ENCODE data around the gene OR2T4. TPM values are rescaled to one million over a fixed set of nuclear protein-coding genes. Genes with fewer than 3 reads are reported as not detected.

The OR2T4 gene
- total RNA-seq, 1 experiment from 2014 or later, result not detected

DNA sequence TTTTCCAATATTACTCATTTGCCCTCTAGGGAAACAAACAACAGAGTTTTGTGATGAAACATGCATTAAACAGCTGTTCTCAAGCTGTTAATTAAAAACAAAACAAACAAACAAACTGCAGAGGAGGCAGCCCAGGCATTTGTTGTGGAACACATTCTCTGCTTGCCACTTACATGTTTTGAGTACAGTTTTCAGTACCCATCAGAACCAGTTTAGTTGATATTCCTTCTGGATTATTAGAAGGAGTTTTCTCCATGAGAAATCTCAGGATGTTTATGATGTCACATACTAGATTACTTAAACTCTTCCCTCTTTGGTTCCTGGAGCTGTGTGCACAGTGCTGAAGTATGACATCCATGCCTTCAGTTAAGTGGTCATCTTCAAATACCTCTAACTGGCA is 14.0 kb downstream of the OR2T4 start, which contains the start of gene OR2T6:
Gene OR2T6, plus strand, starts transcription at position 301 of the 400 bp plus-strand sequence. CDS start 11,863 bp downstream, outside the sequence.
- Mint-ChIP-seq H3K27me3 (ENCODE audit: low read depth) (peaks cover 7% of the 10 kb centered on the region), H3K36me3 (peaks cover 73% of the 10 kb centered on the region), H3K27ac (no peak within 1 kb of the TSS), H3K4me1 (no peaks in the 10 kb centered on the region), H3K4me3 (no peak within 1 kb of the TSS), H3K9me3 (peaks cover 82% of the 10 kb centered on the region)
- DNase-seq (ENCODE audit: low spot score) (no peak), ATAC-seq (no peak)
- CTCF ChIA-PET, result no interaction called here
- no peak for TF ChIP-seq RORB (CRISPR knock-in tag; IDR thresholded peaks at IDR 0.05)
- no peak for TF ChIP-seq FOXJ3 (CRISPR knock-in tag; IDR thresholded peaks at IDR 0.05; ENCODE audit: borderline replicate concordance)
- no peak for TF ChIP-seq CREB1 (CRISPR knock-in tag; IDR thresholded peaks at IDR 0.05)
- TF ChIP-seq JAZF1 (CRISPR knock-in tag; IDR thresholded peaks at IDR 0.05), result no peak
- TF ChIP-seq ZBTB21 (CRISPR knock-in tag; IDR thresholded peaks at IDR 0.05; ENCODE audit: borderline replicate concordance), result no peak
- TF ChIP-seq, protein P1, sequence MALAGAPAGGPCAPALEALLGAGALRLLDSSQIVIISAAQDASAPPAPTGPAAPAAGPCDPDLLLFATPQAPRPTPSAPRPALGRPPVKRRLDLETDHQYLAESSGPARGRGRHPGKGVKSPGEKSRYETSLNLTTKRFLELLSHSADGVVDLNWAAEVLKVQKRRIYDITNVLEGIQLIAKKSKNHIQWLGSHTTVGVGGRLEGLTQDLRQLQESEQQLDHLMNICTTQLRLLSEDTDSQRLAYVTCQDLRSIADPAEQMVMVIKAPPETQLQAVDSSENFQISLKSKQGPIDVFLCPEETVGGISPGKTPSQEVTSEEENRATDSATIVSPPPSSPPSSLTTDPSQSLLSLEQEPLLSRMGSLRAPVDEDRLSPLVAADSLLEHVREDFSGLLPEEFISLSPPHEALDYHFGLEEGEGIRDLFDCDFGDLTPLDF (CRISPR knock-in tag; IDR thresholded peaks at IDR 0.05), result no peak
- TF ChIP-seq, protein P2, sequence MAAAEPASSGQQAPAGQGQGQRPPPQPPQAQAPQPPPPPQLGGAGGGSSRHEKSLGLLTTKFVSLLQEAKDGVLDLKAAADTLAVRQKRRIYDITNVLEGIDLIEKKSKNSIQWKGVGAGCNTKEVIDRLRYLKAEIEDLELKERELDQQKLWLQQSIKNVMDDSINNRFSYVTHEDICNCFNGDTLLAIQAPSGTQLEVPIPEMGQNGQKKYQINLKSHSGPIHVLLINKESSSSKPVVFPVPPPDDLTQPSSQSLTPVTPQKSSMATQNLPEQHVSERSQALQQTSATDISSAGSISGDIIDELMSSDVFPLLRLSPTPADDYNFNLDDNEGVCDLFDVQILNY (CRISPR knock-in tag; IDR thresholded peaks at IDR 0.05), result no peak
- TF ChIP-seq, protein P3, sequence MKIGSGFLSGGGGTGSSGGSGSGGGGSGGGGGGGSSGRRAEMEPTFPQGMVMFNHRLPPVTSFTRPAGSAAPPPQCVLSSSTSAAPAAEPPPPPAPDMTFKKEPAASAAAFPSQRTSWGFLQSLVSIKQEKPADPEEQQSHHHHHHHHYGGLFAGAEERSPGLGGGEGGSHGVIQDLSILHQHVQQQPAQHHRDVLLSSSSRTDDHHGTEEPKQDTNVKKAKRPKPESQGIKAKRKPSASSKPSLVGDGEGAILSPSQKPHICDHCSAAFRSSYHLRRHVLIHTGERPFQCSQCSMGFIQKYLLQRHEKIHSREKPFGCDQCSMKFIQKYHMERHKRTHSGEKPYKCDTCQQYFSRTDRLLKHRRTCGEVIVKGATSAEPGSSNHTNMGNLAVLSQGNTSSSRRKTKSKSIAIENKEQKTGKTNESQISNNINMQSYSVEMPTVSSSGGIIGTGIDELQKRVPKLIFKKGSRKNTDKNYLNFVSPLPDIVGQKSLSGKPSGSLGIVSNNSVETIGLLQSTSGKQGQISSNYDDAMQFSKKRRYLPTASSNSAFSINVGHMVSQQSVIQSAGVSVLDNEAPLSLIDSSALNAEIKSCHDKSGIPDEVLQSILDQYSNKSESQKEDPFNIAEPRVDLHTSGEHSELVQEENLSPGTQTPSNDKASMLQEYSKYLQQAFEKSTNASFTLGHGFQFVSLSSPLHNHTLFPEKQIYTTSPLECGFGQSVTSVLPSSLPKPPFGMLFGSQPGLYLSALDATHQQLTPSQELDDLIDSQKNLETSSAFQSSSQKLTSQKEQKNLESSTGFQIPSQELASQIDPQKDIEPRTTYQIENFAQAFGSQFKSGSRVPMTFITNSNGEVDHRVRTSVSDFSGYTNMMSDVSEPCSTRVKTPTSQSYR (CRISPR knock-in tag; IDR thresholded peaks at IDR 0.05), result no peak
- no peak for TF ChIP-seq TEAD4 (CRISPR knock-in tag; IDR thresholded peaks at IDR 0.05)
- TF ChIP-seq KAT7 (CRISPR knock-in tag; IDR thresholded peaks at IDR 0.05; ENCODE audit: borderline replicate concordance), result no peak
- POLR2A ChIA-PET, result no interaction called here

DNA sequence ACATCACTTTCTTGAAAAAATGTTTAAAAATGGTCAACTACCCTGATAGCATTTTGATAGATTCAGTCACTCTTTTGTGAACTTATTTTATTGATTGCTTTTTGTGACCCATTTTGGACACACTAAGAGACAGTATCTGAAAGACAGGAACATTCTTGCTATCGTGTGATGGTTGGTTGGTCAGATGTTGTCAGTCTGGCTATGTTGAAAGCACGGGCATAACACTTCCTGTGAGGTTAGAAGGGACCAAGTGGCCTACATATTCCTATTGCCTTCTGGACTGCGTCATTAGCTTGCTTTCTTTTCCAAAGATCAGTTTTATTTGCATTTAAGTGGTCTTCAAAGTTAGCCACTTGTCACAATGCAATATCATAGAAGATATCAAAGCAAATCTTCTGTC is 15.5 kb downstream of the OR2T4 start:
- ATAC-seq (no peak), DNase-seq (ENCODE audit: low spot score) (no peak)
- TF ChIP-seq MXD4 (CRISPR knock-in tag; IDR thresholded peaks at IDR 0.05; ENCODE audit: borderline replicate concordance) (no peak), ZNF138 (CRISPR knock-in tag; conservative IDR thresholded peaks at IDR 0.05) (no peak), ZNF396 (CRISPR knock-in tag; IDR thresholded peaks at IDR 0.05; ENCODE audit: borderline replicate concordance) (no peak), HMGA2 (CRISPR knock-in tag; IDR thresholded peaks at IDR 0.05) (no peak), SMAD3 (CRISPR knock-in tag; IDR thresholded peaks at IDR 0.05; ENCODE audit: borderline replicate concordance) (no peak), EMX1 (CRISPR knock-in tag; IDR thresholded peaks at IDR 0.05) (no peak), MYBL2 (CRISPR knock-in tag; IDR thresholded peaks at IDR 0.05) (no peak)
- TF ChIP-seq, protein P4, sequence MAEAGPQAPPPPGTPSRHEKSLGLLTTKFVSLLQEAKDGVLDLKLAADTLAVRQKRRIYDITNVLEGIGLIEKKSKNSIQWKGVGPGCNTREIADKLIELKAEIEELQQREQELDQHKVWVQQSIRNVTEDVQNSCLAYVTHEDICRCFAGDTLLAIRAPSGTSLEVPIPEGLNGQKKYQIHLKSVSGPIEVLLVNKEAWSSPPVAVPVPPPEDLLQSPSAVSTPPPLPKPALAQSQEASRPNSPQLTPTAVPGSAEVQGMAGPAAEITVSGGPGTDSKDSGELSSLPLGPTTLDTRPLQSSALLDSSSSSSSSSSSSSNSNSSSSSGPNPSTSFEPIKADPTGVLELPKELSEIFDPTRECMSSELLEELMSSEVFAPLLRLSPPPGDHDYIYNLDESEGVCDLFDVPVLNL (CRISPR knock-in tag; IDR thresholded peaks at IDR 0.05; ENCODE audit: borderline replicate concordance, low read depth), result no peak
- TF ChIP-seq, protein P5, sequence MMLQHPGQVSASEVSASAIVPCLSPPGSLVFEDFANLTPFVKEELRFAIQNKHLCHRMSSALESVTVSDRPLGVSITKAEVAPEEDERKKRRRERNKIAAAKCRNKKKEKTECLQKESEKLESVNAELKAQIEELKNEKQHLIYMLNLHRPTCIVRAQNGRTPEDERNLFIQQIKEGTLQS (CRISPR knock-in tag; conservative IDR thresholded peaks at IDR 0.05), result no peak
- TF ChIP-seq, protein P6, sequence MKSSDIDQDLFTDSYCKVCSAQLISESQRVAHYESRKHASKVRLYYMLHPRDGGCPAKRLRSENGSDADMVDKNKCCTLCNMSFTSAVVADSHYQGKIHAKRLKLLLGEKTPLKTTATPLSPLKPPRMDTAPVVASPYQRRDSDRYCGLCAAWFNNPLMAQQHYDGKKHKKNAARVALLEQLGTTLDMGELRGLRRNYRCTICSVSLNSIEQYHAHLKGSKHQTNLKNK (CRISPR knock-in tag; IDR thresholded peaks at IDR 0.05), result no peak
- H3K4me1 Mint-ChIP-seq, result no peaks in the 10 kb centered on the region
- no peak overlapping the region for H3K27ac Mint-ChIP-seq
- peaks cover 80% of the 10 kb centered on the region for H3K9me3 Mint-ChIP-seq
- H3K4me3 Mint-ChIP-seq, result no peak overlapping the region
- peaks cover 5% of the 10 kb centered on the region for H3K27me3 Mint-ChIP-seq (ENCODE audit: low read depth)
- H3K36me3 Mint-ChIP-seq, result peaks cover 65% of the 10 kb centered on the region
- POLR2A ChIA-PET, result no interaction called here
- CTCF ChIA-PET, result no interaction called here
